GM18909 (cell line): ENCODE measurements around the gene PLPPR2.
"Not testable (repeated sequence)": the region's sequence is repeated elsewhere in the genome, so short reads cannot be mapped to it uniquely, and the experiment has no call there.

Source experiments
- ATAC-seq: cut with Tn5 transposase; IDR thresholded peaks from one replicate; pipeline ENCODE4 v1.9.1; 2021; ENCODE audit warnings: mild to moderate bottlenecking; ENCODE audit not compliant: unreplicated experiment, poor library complexity

PLPPR2 gene

GRCh38 chr19:11339254-11340098 is 15.8 kb upstream of the PLPPR2 start, which contains the start of gene RAB3D:
TSS of gene RAB3D (minus strand) at chr19:11339657. CDS start at chr19:11337399, 2,258 bp downstream.
- peak; percentile 61 for ATAC-seq

- not testable (repeated sequence) for ATAC-seq
Observed at GRCh38 chr19:11340099-11340467, 15.1 kb upstream of the PLPPR2 start.

- ATAC-seq, result no peak
Observed at GRCh38 chr19:11342429-11342828, 12.8 kb upstream of the PLPPR2 start.

- no peak for ATAC-seq
Observed at GRCh38 chr19:11345122-11345803, 10.0 kb upstream of the PLPPR2 start.

GRCh38 chr19:11346104-11346940 is 8.9 kb upstream of the PLPPR2 start, which contains the start of the genes CCDC159 and TMEM205:
TSS of gene CCDC159 (plus strand) at chr19:11346519. CDS start at chr19:11346607, 88 bp downstream.
TSS of gene TMEM205 (minus strand) at chr19:11346268. CDS start at chr19:11345619, 649 bp downstream.
- peak; percentile 89 for ATAC-seq

- no peak for ATAC-seq
Observed at GRCh38 chr19:11347546-11348039, 7.6 kb upstream of the PLPPR2 start.

GRCh38 chr19:11349171-11349570 is 6.1 kb upstream of the PLPPR2 start:
- ATAC-seq, result no peak

GRCh38 chr19:11354102-11354501 is 1.1 kb upstream of the PLPPR2 start:
- not testable (repeated sequence) for ATAC-seq

- no peak for ATAC-seq
Observed at GRCh38 chr19:11356074-11356397, 804 bp downstream of the PLPPR2 start.

GRCh38 chr19:11356676-11357550 is 1.7 kb downstream of the PLPPR2 start:
- ATAC-seq, result no peak

GRCh38 chr19:11359421-11359820 is 4.2 kb downstream of the PLPPR2 start:
- ATAC-seq, result no peak

GRCh38 chr19:11361037-11361770 is 6.0 kb downstream of the PLPPR2 start:
- ATAC-seq, result no peak

- ATAC-seq, result no peak
Observed at GRCh38 chr19:11361771-11362731, 6.8 kb downstream of the PLPPR2 start.

- ATAC-seq, result no peak
Observed at GRCh38 chr19:11363881-11364280, 8.6 kb downstream of the PLPPR2 start.

GRCh38 chr19:11364296-11364904 is 9.2 kb downstream of the PLPPR2 start:
- ATAC-seq, result no peak

- ATAC-seq, result no peak
Observed at GRCh38 chr19:11364935-11365334, 9.7 kb downstream of the PLPPR2 start.

- no peak for ATAC-seq
Observed at GRCh38 chr19:11365557-11366117, 10.4 kb downstream of the PLPPR2 start.
